Caco-2 (cell line): Measurements from ENCODE around the gene LCLAT1. TPM values are rescaled to one million over a fixed set of nuclear protein-coding genes. Genes with fewer than 3 reads are reported as not detected.

ENCODE experiments used
- BruUV-seq: library from RNA; stranded (reverse); fragments of 400-500 nt; replicated peaks from 2 replicates; lab custom pipeline; 2021; lab: Mats Ljungman, UMichigan
- CTCF ChIA-PET: fragments of 300-600 bp; sonication (Branson Sonifier 250); formaldehyde crosslinking; loops from one replicate; lab custom pipeline; 2022; ENCODE audit warnings: antibody characterized with exemption; lab: Charles Lee
- POLR2A ChIA-PET: fragments of 300-600 bp; sonication (Branson Sonifier 250); formaldehyde crosslinking; loops from one replicate; lab custom pipeline; 2022; ENCODE audit warnings: antibody characterized with exemption; lab: Charles Lee
- DNase-seq, 2 experiments: peaks; one replicate each; pipeline versions ENCODE4 v3.0.0 to v3.0.0-alpha.2; 2020 to 2022
- H3K27me3 ChIP-seq: replicated peaks from 2 replicates; pipeline ENCODE4 v1.6.0; 2011; ENCODE audit warnings: low read length; ENCODE audit not compliant: control insufficient read depth, insufficient read depth
- H3K36me3 ChIP-seq: 2 replicates; pipeline ENCODE4 v1.5.1; 2011; ENCODE audit warnings: low read length; ENCODE audit not compliant: control insufficient read depth, insufficient read depth
- H3K4me1 ChIP-seq: fragments of 250-450 bp; sonication (Bioruptor Pico); 2 replicates; pipeline ENCODE4 v1.5.1; 2020; ENCODE audit warnings: mild to moderate bottlenecking
- H3K4me3 ChIP-seq: 2 replicates; pipeline ENCODE4 v1.5.1; 2011; ENCODE audit warnings: low read depth, mild to moderate bottlenecking, control low read depth, low read length
- H3K9me3 ChIP-seq: fragments of 250-450 bp; sonication (Bioruptor Pico); 2 replicates; pipeline ENCODE4 v1.5.1; 2020; ENCODE audit warnings: mild to moderate bottlenecking, moderate library complexity
- H3K27ac Mint-ChIP-seq: one replicate; pipeline ENCODE4 v1.8.0; 2022; ENCODE audit warnings: mixed read lengths; ENCODE audit not compliant: unreplicated experiment
- H3K27me3 Mint-ChIP-seq: one replicate; pipeline ENCODE4 v1.8.0; 2022; ENCODE audit warnings: mixed read lengths; ENCODE audit not compliant: insufficient read depth, unreplicated experiment
- H3K36me3 Mint-ChIP-seq: one replicate; pipeline ENCODE4 v1.8.0; 2022; ENCODE audit warnings: mild to moderate bottlenecking, mixed read lengths; ENCODE audit not compliant: insufficient read depth, unreplicated experiment
- H3K4me1 Mint-ChIP-seq: one replicate; pipeline ENCODE4 v1.8.0; 2022; ENCODE audit warnings: low read depth, mixed read lengths; ENCODE audit not compliant: unreplicated experiment
- H3K4me3 Mint-ChIP-seq: one replicate; pipeline ENCODE4 v1.8.0; 2022; ENCODE audit warnings: mild to moderate bottlenecking, moderate library complexity, mixed read lengths; ENCODE audit not compliant: unreplicated experiment
- H3K9me3 Mint-ChIP-seq: one replicate; pipeline ENCODE4 v1.8.0; 2022; ENCODE audit warnings: mixed read lengths; ENCODE audit not compliant: unreplicated experiment
- intact Hi-C: fragments of 100-400 bp; cut with micrococcal nuclease; formaldehyde crosslinking; loops from one replicate; pipeline ENCODE4 v1.10.0; 2022; ENCODE audit not compliant: unreplicated experiment
- total RNA-seq: library from RNA; stranded (reverse); gene quantifications from 2 replicates; pipeline ENCODE4 v1.2.3, GENCODE V29; 2022
- TF ChIP-seq, protein P1 (sequence below), 2 experiments: fragments of 200-600 bp in 1 of 2; IDR thresholded peaks; 1 replicate in 1 of 2; 2 replicates in 1 of 2; pipeline versions ENCODE4 v1.5.1 to v1.8.0; 2011 to 2022; ENCODE audit warnings: antibody characterized with exemption in 1 of 2, control low read depth in 1 of 2, inconsistent platforms in 1 of 2, low read depth in 1 of 2, low read length in 1 of 2, mild to moderate bottlenecking in 1 of 2, moderate library complexity in 1 of 2; ENCODE audit not compliant: insufficient read depth in 1 of 2, severe bottlenecking in 1 of 2, unreplicated experiment in 1 of 2

Gene LCLAT1
- total RNA-seq, 1 experiment from 2014 or later, result 52.2 TPM

GRCh38 chr2:30608643-30609042, 161.6 kb downstream of the LCLAT1 start:
- ChIA-PET CTCF (no interaction called here), POLR2A (no interaction called here)
- Mint-ChIP-seq H3K27me3 (no peaks in the 10 kb centered on the region), H3K4me3 (no peak overlapping the region), H3K9me3 (peaks cover 4% of the 10 kb centered on the region), H3K27ac (no peak overlapping the region), H3K4me1 (peaks cover 27% of the 10 kb centered on the region), H3K36me3 (peaks cover 6% of the 10 kb centered on the region)
- Histone ChIP-seq H3K27me3 (no peaks in the 10 kb centered on the region), H3K4me3 (no peak overlapping the region), H3K36me3 (no peaks in the 10 kb centered on the region), H3K4me1 (peaks cover 20% of the 10 kb centered on the region), H3K9me3 (no peaks in the 10 kb centered on the region)
- no TSS peak for BruUV-seq
- TF ChIP-seq, protein P1, sequence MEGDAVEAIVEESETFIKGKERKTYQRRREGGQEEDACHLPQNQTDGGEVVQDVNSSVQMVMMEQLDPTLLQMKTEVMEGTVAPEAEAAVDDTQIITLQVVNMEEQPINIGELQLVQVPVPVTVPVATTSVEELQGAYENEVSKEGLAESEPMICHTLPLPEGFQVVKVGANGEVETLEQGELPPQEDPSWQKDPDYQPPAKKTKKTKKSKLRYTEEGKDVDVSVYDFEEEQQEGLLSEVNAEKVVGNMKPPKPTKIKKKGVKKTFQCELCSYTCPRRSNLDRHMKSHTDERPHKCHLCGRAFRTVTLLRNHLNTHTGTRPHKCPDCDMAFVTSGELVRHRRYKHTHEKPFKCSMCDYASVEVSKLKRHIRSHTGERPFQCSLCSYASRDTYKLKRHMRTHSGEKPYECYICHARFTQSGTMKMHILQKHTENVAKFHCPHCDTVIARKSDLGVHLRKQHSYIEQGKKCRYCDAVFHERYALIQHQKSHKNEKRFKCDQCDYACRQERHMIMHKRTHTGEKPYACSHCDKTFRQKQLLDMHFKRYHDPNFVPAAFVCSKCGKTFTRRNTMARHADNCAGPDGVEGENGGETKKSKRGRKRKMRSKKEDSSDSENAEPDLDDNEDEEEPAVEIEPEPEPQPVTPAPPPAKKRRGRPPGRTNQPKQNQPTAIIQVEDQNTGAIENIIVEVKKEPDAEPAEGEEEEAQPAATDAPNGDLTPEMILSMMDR (IDR thresholded peaks at IDR 0.05; ENCODE audit: insufficient read depth in 1 of 2, low read depth in 1 of 2, low read length in 1 of 2, severe bottlenecking in 1 of 2, unreplicated experiment in 1 of 2), result no peak
- no peak for DNase-seq
- intact Hi-C loops, result no loop called here

DNA sequence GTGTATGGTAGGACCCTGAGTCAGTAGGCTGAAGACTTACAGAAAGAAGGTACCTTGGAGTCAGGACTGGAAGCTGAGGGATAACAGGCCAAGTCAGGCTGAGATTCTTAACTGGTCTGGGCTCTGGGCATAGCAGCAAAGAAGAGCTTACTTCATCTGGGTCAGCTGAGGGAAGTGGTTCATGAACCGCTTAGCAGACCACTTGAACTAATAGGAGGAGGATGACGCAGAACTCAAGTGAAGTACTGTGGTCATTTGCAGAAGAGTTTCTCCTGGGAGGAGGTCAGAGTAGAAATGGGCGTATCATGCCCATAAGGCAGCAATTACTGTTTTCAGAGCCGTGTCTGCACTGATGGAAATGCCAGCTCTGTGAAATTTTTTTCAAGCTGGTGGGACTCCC, 164.5 kb downstream of the LCLAT1 start:
- POLR2A ChIA-PET, result no interaction called here
- no peaks in the 10 kb centered on the region for H3K9me3 ChIP-seq
- intact Hi-C loops, result no loop called here

GRCh38 chr2:30612371-30612770, 165.3 kb downstream of the LCLAT1 start:
- no TSS peak for BruUV-seq
- Mint-ChIP-seq H3K27me3 (no peaks in the 10 kb centered on the region), H3K4me3 (no peak overlapping the region), H3K27ac (peak overlapping the region; percentile 80), H3K4me1 (peaks cover 33% of the 10 kb centered on the region), H3K9me3 (peaks cover 8% of the 10 kb centered on the region), H3K36me3 (peaks cover 16% of the 10 kb centered on the region)
- Histone ChIP-seq H3K4me1 (peaks cover 34% of the 10 kb centered on the region), H3K4me3 (no peak overlapping the region), H3K9me3 (no peaks in the 10 kb centered on the region), H3K27me3 (no peaks in the 10 kb centered on the region), H3K36me3 (no peaks in the 10 kb centered on the region)
- ChIA-PET CTCF (no interaction called here), POLR2A (no interaction called here)
- TF ChIP-seq, protein P1 (IDR thresholded peaks at IDR 0.05; ENCODE audit: insufficient read depth in 1 of 2, low read depth in 1 of 2, low read length in 1 of 2, severe bottlenecking in 1 of 2, unreplicated experiment in 1 of 2), result no peak
- intact Hi-C loops, result no loop called here
- DNase-seq, result no peak

More for the DNA sequence above, 164.5 kb downstream of the LCLAT1 start:
- TF ChIP-seq, protein P1 (IDR thresholded peaks at IDR 0.05; ENCODE audit: insufficient read depth in 1 of 2, low read depth in 1 of 2, low read length in 1 of 2, severe bottlenecking in 1 of 2, unreplicated experiment in 1 of 2), result no peak
- Histone ChIP-seq H3K27me3 (no peaks in the 10 kb centered on the region), H3K4me3 (no peak overlapping the region), H3K36me3 (no peaks in the 10 kb centered on the region), H3K4me1 (peaks cover 34% of the 10 kb centered on the region)
- Mint-ChIP-seq H3K4me1 (peaks cover 33% of the 10 kb centered on the region), H3K27me3 (no peaks in the 10 kb centered on the region), H3K27ac (peak overlapping the region; percentile 43), H3K4me3 (no peak overlapping the region), H3K9me3 (peaks cover 8% of the 10 kb centered on the region), H3K36me3 (peaks cover 17% of the 10 kb centered on the region)
- CTCF ChIA-PET, result no interaction called here
- DNase-seq, result no peak
- BruUV-seq, result no TSS peak
